SK-N-SH treated with all-trans-retinoic acid at 6 μM for 48 hours (cell line): ENCODE measurements around the gene CYP2R1.
A peak's percentile ranks its signal among the peaks of the same experiment; 100 is the strongest.
"Not testable (repeated sequence)": the region's sequence is repeated elsewhere in the genome, so short reads cannot be mapped to it uniquely, and the experiment has no call there.

ENCODE experiments used
- ATAC-seq: fragments of 200-7000 bp; cut with Tn5 transposase; 3 replicates; pipeline ENCODE4 v1.9.1; 2020; ENCODE audit warnings: mild to moderate bottlenecking, moderate library complexity
- ARNTL ChIP-seq: fragments of 450-650 bp; formaldehyde crosslinking; IDR thresholded peaks from 2 replicates; pipeline ENCODE4 v1.5.0; 2020; ENCODE audit warnings: low read depth, mild to moderate bottlenecking, moderate library complexity, borderline replicate concordance
- BACH2 ChIP-seq: fragments of 250-450 bp; sonication (Bioruptor Pico); IDR thresholded peaks from 2 replicates; pipeline ENCODE4 v1.9.0; 2021; ENCODE audit warnings: mild to moderate bottlenecking, borderline replicate concordance
- CREB5 ChIP-seq: fragments of 250-450 bp; sonication (Bioruptor Pico); IDR thresholded peaks from 2 replicates; pipeline ENCODE4 v1.5.1; 2020; ENCODE audit warnings: low read depth, mild to moderate bottlenecking, moderate library complexity
- ESRRG ChIP-seq: fragments of 250-450 bp; sonication (Bioruptor Pico); IDR thresholded peaks from 2 replicates; pipeline ENCODE4 v1.6.1; 2021; ENCODE audit warnings: mild to moderate bottlenecking
- GLIS3 ChIP-seq: fragments of 250-450 bp; sonication (Bioruptor Pico); IDR thresholded peaks from 2 replicates; pipeline ENCODE4 v1.5.0; 2020; ENCODE audit warnings: mild to moderate bottlenecking, moderate library complexity
- ISL1 ChIP-seq: fragments of 250-450 bp; sonication (Bioruptor Pico); IDR thresholded peaks from 2 replicates; pipeline ENCODE4 v2.1.2; 2022; ENCODE audit warnings: mild to moderate bottlenecking, moderate library complexity
- OSR1 ChIP-seq: fragments of 250-450 bp; sonication (Bioruptor Pico); IDR thresholded peaks from 2 replicates; pipeline ENCODE4 v1.8.0; 2022; ENCODE audit warnings: moderate library complexity, mild to moderate bottlenecking, inconsistent platforms
- PATZ1 ChIP-seq: fragments of 250-450 bp; sonication (Bioruptor Pico); IDR thresholded peaks from 2 replicates; pipeline ENCODE4 v1.8.0; 2020; ENCODE audit warnings: mild to moderate bottlenecking, moderate library complexity, borderline replicate concordance
- PPARA ChIP-seq: fragments of 250-450 bp; sonication (Bioruptor Pico); IDR thresholded peaks from 2 replicates; pipeline ENCODE4 v1.5.0; 2020; ENCODE audit warnings: mild to moderate bottlenecking, borderline replicate concordance
- SNAI2 ChIP-seq: fragments of 250-450 bp; sonication (Bioruptor Pico); IDR thresholded peaks from 2 replicates; pipeline ENCODE4 v1.5.0; 2020; ENCODE audit warnings: mild to moderate bottlenecking, moderate library complexity
- TCF4 ChIP-seq: fragments of 250-450 bp; sonication (Bioruptor Pico); IDR thresholded peaks from 2 replicates; pipeline ENCODE4 v1.8.0; 2021; ENCODE audit warnings: mild to moderate bottlenecking, moderate library complexity, borderline replicate concordance
- TOX ChIP-seq: fragments of 250-450 bp; sonication (Bioruptor Pico); IDR thresholded peaks from 2 replicates; pipeline ENCODE4 v1.8.0; 2021; ENCODE audit warnings: mild to moderate bottlenecking, moderate library complexity, borderline replicate concordance
- ZC3H10 ChIP-seq: fragments of 250-450 bp; sonication (Bioruptor Pico); IDR thresholded peaks from 2 replicates; pipeline ENCODE4 v1.5.1; 2021; ENCODE audit warnings: mild to moderate bottlenecking, moderate library complexity
- ZFP3 ChIP-seq: fragments of 250-450 bp; sonication (Bioruptor Pico); IDR thresholded peaks from 2 replicates; pipeline ENCODE4 v1.5.0; 2020; ENCODE audit warnings: mild to moderate bottlenecking, moderate library complexity
- ZNF8 ChIP-seq: fragments of 450-650 bp; formaldehyde crosslinking; IDR thresholded peaks from 2 replicates; pipeline ENCODE4 v1.5.0; 2020; ENCODE audit warnings: mild to moderate bottlenecking, moderate library complexity
- TF ChIP-seq, protein P1 (sequence below): fragments of 250-450 bp; sonication (Bioruptor Pico); IDR thresholded peaks from 2 replicates; pipeline ENCODE4 v1.5.1; 2021; ENCODE audit warnings: mild to moderate bottlenecking, moderate library complexity
- TF ChIP-seq, protein P2 (sequence below): fragments of 250-450 bp; sonication (Bioruptor Pico); IDR thresholded peaks from 2 replicates; pipeline ENCODE4 v1.8.0; 2021; ENCODE audit warnings: low read depth, mild to moderate bottlenecking, moderate library complexity, borderline replicate concordance

Gene CYP2R1

GRCh38 chr11:14892577-14892976 lies 546 bp upstream of the CYP2R1 start (continued):
- TF ChIP-seq, protein P1, sequence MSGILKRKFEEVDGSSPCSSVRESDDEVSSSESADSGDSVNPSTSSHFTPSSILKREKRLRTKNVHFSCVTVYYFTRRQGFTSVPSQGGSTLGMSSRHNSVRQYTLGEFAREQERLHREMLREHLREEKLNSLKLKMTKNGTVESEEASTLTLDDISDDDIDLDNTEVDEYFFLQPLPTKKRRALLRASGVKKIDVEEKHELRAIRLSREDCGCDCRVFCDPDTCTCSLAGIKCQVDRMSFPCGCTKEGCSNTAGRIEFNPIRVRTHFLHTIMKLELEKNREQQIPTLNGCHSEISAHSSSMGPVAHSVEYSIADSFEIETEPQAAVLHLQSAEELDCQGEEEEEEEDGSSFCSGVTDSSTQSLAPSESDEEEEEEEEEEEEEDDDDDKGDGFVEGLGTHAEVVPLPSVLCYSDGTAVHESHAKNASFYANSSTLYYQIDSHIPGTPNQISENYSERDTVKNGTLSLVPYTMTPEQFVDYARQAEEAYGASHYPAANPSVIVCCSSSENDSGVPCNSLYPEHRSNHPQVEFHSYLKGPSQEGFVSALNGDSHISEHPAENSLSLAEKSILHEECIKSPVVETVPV (CRISPR knock-in tag) = no peak
- TF ChIP-seq SNAI2 (CRISPR knock-in tag) = no peak

DNA sequence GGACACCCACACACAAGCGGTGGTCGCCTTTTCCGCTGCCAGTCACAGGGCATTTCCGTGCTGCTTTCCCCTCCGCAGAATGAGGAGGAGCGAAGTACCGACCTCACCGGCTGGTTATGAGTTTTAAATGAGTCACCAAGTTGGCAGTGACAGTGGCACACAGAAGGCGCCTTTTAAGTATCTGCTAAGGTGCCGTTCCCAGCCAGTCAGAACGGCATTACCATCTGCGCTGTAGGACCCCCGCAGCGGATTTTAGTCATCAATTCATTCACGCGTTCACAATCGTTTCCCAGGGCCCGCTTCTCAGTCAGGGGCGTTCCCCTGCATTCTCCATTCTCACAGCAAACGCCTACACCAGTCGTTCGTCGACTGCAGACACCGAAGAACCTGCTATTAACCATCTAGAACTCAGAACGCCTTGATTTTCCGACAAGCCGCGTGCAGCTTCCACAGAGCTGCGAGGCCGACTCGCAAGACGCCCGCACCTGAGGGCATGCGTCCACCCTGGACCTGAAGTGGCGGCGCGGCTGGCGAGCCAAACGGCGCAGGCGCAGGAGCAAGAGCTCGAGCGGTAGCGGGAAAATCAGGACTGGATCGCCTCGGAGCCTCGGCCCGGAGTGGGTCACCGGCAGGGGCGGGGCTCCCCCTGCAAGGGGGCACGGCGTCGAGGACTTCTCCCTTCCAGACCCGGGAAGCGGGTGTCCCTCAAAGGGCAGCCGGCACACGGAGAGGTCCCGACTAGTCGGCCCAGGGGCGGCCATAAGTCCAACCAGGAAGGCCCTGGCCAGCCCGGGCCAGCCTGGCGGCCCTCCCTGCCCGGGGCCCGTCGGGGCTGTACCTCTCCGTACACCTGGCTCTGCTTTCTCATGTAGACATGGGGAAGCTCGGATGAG lies 642 bp downstream of the CYP2R1 start:
- ATAC-seq = peak; percentile 74
- TF ChIP-seq CREB5 (CRISPR knock-in tag) (no peak), ZFP3 (CRISPR knock-in tag) (0 out of 2 replicates have a peak, but pooled peaks have one; percentile 9)
- TF ChIP-seq, all 23 proteins: peak for 1

- no peak for TF ChIP-seq PATZ1
- TF ChIP-seq PPARA (CRISPR knock-in tag) = no peak
- TF ChIP-seq OSR1 = no peak
- no peak for TF ChIP-seq ZFP3 (CRISPR knock-in tag)
- TF ChIP-seq ZC3H10 (CRISPR knock-in tag) = no peak
- TF ChIP-seq, protein P1 (CRISPR knock-in tag) = no peak
- no peak for TF ChIP-seq ZNF8 (CRISPR knock-in tag)
- TF ChIP-seq BACH2 (CRISPR knock-in tag) = no peak
- TF ChIP-seq TOX (CRISPR knock-in tag) = no peak
- no peak for TF ChIP-seq ISL1 (CRISPR knock-in tag)
- no peak for TF ChIP-seq GLIS3 (CRISPR knock-in tag)
- no peak for ATAC-seq
Measured at GRCh38 chr11:14886513-14886912, 5.5 kb downstream of the CYP2R1 start.

- no peak for ATAC-seq
- TF ChIP-seq TCF4 (CRISPR knock-in tag) (no peak), ESRRG (CRISPR knock-in tag) (no peak), PPARA (CRISPR knock-in tag) (no peak)
Measured at GRCh38 chr11:14884667-14885273, 7.3 kb downstream of the CYP2R1 start.

GRCh38 chr11:14883683-14884082 lies 8.3 kb downstream of the CYP2R1 start:
- not testable (repeated sequence) for ATAC-seq

DNA sequence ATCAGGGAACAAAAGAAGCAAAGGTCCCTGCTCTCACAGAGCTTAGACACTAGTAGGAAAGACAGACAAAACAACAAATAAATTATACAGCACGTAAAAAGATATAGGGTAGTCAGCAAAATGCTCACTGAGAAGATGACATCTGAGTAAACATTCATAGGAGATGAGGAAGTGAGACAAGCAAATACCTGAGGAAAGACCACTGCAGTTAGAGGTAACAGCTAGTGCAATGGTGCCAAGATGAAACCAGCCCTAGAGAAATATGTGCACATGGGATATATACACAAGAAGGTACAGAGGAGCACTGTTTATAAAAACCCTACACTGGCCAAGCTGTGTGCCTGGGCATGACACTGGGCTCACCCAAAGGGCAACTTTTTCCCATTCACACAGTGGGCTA lies 9.8 kb downstream of the CYP2R1 start:
- no peak for ATAC-seq
- TF ChIP-seq TOX (CRISPR knock-in tag) (no peak), ESRRG (CRISPR knock-in tag) (no peak), ZC3H10 (CRISPR knock-in tag) (no peak), ZNF8 (CRISPR knock-in tag) (no peak), PPARA (CRISPR knock-in tag) (no peak), ARNTL (CRISPR knock-in tag) (no peak), TCF4 (CRISPR knock-in tag) (no peak), PATZ1 (no peak)
- TF ChIP-seq, protein P2, sequence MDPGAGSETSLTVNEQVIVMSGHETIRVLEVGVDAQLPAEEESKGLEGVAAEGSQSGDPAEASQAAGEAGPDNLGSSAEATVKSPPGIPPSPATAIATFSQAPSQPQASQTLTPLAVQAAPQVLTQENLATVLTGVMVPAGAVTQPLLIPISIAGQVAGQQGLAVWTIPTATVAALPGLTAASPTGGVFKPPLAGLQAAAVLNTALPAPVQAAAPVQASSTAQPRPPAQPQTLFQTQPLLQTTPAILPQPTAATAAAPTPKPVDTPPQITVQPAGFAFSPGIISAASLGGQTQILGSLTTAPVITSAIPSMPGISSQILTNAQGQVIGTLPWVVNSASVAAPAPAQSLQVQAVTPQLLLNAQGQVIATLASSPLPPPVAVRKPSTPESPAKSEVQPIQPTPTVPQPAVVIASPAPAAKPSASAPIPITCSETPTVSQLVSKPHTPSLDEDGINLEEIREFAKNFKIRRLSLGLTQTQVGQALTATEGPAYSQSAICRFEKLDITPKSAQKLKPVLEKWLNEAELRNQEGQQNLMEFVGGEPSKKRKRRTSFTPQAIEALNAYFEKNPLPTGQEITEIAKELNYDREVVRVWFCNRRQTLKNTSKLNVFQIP (CRISPR knock-in tag) = no peak
